Ramos (cell line): ENCODE data around the gene OR51B2.

ENCODE experiments used
- in situ Hi-C: fragments of 300-500 bp; cut with MboI; formaldehyde crosslinking; loops from one replicate; pipeline ENCODE4 v1.14.3; 2022; ENCODE audit warnings: low sequenced_read_pairs; ENCODE audit not compliant: unreplicated experiment

The OR51B2 gene

DNA sequence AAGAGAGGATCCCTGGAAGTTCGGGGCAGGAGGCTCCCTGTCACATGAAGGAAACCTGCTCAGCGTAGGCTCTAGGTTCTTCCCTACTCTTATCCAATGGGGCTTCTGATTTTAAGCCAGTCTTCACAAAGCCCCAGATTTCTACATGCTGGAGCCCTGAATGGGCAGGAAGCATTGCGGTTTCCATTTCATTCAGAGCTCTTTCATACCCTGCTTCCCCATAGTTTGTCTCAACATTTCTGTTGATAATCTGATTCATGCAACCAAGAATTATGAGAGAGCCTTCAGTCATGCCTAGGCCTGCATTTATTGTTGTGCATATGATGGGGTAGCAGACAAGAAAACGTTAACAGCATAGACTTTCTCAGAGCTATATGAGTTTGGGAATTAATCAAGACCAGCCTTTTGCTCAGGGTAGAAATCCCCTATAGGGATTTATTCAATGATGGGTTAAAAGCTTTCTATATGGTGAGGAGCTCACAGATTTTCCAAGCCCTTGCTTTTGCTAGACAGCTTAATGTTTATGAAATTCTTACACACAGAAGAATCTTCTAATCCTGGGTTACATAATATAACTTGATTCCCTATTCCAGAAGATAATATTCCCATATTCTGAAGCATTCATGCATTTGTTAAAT, 38.3 kb downstream of the OR51B2 start:
- in situ Hi-C loops = no loop called here

DNA sequence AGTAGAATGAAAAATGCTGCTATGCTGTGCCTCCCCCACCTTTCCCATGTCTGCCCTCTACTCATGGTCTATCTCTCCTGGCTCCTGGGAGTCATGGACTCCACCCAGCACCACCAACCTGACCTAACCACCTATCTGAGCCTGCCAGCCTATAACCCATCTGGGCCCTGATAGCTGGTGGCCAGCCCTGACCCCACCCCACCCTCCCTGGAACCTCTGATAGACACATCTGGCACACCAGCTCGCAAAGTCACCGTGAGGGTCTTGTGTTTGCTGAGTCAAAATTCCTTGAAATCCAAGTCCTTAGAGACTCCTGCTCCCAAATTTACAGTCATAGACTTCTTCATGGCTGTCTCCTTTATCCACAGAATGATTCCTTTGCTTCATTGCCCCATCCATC, 39.5 kb downstream of the OR51B2 start:
- in situ Hi-C loops = no loop called here

DNA sequence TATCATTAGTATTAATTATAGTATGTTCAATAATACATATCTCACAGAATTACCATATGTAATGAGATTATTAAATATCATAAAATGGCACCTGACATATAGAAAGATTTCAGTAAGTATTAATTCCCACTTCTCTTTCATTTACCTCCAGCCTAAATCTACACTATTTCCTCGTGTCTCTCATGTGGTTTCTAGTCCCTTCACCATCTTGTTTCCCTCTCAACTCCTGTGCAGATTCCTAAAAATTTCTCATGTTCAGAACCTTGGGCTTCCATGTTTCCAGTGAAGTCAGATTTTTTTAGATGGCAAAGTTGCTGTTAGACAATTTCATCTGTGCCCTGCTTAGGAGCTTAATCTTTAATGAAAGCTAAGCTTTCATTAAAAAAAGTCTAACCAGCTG, 40.2 kb downstream of the OR51B2 start:
- in situ Hi-C loops = no loop called here

DNA sequence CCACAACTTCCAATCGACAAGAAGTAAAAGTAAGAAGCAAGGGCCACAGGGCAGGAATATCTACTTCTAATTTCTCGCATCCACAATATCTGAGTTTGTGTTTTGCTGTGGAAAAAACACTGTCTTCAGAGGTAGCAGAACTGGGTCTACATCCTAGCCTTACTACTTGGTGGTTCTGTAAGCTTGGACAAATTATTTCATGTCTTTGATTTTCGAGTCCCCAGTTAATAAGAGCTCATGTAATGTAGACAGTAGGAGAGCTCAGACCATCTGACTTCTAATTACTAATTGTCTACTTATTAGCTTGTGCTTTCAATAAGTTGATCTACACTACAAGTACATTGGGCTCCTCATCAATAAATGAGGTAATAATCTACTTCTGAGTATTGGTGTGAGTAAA, 41.0 kb downstream of the OR51B2 start:
- in situ Hi-C loops = no loop called here

DNA sequence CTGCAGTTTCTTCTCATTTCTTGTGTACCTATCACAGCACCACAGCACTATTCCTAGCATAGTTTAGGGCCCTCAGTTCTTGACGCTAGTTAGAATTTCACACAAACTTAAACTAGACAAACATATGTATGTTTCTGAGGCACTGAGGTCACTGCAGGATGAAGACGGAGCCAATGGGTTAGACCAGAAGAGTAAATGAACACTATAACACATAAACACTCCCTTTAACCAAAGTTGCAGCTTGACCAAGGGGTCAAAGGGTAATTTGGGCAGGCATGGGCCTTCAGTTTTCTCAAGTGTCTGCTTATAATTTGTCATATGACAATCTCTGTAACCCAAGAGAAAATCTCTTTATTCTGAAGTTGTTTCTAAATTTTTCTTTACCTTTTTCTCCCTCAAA, 41.5 kb downstream of the OR51B2 start:
- in situ Hi-C loops = no loop called here

DNA sequence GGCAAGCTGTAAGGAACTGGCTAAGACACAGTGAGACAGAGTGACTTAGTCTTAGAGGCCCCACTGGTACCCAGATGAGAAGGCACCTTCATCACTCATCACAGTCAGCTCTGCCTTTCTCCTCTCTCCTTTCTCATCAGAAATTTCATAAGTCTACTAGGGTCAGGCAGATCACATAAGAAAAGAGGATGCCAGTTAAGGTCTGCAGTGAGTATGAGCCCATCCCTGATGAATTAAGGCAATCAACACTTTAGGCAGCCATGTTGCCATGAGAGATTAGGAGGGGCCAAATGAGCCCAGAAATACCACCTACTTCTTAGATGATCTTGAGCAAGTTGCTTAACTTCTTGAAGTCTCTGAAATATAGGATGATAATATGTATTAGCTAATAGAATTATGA, 42.5 kb downstream of the OR51B2 start:
- in situ Hi-C loops = no loop called here

DNA sequence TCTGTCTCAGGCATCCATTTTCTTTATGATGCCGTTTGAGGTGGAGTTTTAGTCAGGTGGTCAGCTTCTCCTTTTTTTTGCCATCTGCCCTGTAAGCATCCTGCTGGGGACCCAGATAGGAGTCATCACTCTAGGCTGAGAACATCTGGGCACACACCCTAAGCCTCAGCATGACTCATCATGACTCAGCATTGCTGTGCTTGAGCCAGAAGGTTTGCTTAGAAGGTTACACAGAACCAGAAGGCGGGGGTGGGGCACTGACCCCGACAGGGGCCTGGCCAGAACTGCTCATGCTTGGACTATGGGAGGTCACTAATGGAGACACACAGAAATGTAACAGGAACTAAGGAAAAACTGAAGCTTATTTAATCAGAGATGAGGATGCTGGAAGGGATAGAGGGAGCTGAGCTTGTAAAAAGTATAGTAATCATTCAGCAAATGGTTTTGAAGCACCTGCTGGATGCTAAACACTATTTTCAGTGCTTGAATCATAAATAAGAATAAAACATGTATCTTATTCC, 43.5 kb downstream of the OR51B2 start:
- in situ Hi-C loops = no loop called here

DNA sequence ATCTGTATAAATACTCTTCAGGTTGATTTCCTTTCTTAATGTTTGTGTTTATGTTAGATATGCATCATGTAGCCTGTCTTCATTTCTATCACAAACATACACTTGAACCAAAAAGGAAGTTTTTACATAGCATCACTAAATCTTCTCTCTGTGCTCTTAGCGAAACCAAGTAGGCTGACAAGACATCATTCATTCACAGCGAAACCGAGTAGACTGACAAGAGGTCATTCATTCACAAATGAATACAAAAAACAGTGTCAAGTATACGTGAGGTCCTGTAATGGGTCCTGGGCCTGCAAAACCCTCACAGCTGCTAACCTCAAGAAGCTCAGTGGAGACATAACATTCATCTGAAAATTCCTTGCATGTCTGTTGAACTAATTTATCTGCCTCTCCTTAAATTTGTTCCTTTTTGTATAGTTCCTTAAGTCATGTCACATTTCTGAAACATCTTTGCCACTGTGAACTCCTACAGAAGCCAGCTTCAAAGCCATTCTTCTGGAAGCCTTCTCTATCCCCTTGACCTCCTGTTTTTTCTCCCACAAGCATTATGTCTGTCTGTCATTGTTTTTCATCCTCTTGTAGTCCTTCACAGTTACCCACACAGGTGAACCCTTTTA, 44.5 kb downstream of the OR51B2 start:
- in situ Hi-C loops = no loop called here

DNA sequence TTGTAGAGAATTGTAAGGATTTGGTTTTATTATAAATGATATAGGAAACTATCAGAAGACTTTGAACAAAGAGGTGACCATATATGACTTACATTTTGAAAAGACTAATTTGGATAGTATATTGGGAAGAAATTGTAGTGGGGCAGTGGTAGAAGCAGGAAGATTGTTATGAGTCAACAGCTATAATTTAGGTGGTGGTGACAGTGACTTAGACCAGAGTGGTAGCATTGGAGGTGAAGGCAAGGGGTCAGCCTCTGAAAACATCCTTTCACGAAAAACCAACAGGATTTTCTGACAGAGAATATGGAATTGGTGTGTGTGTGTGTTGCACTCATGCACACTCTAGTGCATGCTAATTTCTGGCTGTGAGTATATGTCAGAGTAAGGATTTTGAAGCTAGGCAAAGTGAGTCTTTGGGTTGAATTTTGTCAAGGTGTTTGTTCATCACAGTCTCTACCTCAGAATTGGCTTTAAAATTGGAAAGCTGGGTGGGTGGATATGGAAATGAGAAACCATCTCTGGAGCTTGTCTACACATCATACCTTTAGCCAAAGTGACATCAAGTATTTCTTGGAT, 46.2 kb downstream of the OR51B2 start:
- in situ Hi-C loops = no loop called here

DNA sequence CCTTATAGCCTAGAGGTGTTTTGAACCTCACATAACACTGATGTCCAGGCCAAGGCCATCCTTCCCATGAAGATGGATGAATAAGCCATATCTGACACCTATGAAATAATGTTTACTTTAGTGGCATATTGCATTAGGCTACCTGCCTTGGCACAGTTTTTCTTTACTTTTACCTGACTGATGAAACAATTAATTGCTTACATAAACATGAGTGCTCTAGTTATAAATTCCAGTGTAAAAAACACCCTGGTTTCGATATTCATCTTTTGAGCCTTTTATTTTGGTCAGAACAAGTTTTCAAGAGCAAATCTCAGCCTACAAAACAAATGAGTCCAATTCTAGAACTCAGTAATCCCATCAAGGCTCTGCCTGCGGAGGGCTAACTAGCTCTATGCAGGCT, 47.4 kb downstream of the OR51B2 start:
- in situ Hi-C loops = no loop called here

DNA sequence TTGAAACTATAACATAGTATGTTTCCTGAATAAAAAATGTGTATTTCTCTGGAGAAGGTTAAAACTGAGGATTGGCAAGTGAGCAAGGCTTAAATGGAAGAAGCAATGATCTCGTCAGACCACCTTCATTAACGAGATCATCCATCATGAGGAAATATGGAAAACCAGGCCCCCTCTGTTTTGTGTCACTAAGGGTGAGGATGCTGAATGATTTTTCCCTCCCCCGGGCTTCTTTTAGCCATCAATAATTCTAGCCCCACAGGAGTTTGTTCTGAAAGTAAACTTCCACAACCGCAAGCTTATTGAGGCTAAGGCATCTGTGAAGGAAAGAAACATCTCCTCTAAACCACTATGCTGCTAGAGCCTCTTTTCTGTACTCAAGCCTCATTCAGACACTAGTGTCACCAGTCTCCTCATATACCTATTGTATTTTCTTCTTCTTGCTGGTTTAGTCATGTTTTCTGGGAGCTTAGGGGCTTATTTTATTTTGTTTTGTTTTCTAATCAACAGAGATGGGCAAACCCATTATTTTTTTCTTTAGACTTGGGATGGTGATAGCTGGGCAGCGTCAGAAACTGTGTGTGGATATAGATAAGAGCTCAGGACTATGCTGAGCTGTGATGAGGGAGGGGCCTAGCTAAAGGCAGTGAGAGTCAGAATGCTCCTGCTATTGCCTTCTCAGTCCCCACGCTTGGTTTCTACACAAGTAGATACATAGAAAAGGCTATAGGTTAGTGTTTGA, 48.6 kb downstream of the OR51B2 start:
- in situ Hi-C loops = no loop called here

DNA sequence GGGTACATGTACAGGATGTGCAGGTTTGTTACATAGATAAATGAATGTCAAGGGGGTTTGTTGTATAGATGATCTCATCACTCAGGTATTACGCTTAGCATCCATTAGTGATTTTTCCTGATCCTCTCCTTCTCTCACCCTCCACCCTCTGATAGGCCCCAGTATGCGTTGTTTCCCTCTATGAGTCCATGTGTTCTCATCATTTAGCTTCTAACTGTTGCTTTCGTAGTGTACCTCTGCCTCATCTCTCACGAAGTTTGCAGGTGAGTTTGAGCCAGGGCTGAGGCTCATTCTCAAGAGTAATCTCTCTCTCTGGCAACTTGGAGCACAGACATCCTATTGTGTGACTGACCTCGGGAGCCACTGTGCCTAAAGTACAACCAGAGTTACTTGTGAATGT, 49.7 kb downstream of the OR51B2 start:
- in situ Hi-C loops = no loop called here
